ENCODE measurements around the gene FA2H.

DNA sequence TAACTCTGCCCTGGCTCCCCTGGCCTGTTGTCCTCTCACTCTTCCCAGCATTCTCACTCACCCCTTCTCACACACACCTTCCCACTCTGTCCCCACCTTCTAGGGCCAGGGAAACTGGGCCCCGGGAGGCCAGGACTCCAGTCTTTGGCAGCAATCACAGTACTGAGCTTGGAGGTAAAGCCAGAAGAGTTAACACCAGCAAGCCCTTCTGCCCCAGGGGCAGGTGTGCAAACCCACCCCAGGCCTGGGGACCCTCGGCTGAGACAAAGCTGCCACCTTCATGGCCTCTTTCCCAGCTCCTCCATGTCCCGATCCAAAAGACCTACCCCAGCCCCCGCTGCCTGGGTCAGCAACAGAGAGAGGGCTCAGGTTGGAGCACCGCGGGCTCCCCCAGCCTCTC, 37.1 kb downstream of the FA2H start:
- no peak for TF ChIP-seq EZH2 (IDR thresholded peaks at IDR 0.05; ENCODE audit: low read length, missing control alignments)
- TF ChIP-seq, protein P1, sequence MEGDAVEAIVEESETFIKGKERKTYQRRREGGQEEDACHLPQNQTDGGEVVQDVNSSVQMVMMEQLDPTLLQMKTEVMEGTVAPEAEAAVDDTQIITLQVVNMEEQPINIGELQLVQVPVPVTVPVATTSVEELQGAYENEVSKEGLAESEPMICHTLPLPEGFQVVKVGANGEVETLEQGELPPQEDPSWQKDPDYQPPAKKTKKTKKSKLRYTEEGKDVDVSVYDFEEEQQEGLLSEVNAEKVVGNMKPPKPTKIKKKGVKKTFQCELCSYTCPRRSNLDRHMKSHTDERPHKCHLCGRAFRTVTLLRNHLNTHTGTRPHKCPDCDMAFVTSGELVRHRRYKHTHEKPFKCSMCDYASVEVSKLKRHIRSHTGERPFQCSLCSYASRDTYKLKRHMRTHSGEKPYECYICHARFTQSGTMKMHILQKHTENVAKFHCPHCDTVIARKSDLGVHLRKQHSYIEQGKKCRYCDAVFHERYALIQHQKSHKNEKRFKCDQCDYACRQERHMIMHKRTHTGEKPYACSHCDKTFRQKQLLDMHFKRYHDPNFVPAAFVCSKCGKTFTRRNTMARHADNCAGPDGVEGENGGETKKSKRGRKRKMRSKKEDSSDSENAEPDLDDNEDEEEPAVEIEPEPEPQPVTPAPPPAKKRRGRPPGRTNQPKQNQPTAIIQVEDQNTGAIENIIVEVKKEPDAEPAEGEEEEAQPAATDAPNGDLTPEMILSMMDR (conservative IDR thresholded peaks at IDR 0.05 in 1 of 2, IDR thresholded peaks at IDR 0.05 in 1 of 2; ENCODE audit: low read depth in 1 of 2, low read length in 2 of 2) = no peak
